ENCODE measurements around the gene SHOC1.

DNA sequence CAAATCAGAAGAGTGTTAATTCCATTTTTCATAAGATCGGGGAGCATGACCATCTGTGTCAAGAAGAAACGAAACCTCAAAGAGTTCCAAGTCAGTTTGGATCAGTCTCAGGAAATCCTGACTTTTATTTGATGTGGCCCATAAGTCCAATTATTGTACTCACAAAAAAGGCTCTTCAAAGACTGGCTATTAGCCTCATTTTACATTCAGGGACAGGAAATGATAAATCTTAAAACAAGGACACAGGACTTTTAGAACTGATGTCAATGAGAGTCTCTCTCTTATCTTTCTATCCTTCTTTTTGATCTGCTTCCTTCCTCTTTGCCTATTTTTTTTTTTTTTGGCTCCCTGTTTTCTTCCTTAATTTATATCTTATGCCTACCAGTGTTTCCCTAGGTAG is 43.7 kb upstream of the SHOC1 start:
- TF ChIP-seq, protein P1, sequence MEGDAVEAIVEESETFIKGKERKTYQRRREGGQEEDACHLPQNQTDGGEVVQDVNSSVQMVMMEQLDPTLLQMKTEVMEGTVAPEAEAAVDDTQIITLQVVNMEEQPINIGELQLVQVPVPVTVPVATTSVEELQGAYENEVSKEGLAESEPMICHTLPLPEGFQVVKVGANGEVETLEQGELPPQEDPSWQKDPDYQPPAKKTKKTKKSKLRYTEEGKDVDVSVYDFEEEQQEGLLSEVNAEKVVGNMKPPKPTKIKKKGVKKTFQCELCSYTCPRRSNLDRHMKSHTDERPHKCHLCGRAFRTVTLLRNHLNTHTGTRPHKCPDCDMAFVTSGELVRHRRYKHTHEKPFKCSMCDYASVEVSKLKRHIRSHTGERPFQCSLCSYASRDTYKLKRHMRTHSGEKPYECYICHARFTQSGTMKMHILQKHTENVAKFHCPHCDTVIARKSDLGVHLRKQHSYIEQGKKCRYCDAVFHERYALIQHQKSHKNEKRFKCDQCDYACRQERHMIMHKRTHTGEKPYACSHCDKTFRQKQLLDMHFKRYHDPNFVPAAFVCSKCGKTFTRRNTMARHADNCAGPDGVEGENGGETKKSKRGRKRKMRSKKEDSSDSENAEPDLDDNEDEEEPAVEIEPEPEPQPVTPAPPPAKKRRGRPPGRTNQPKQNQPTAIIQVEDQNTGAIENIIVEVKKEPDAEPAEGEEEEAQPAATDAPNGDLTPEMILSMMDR (IDR thresholded peaks at IDR 0.05) = no peak
- TF ChIP-seq POLR2A (IDR thresholded peaks at IDR 0.05) (no peak), EP300 (IDR thresholded peaks at IDR 0.05) (no peak)
